ENCODE measurements around the gene FAM180B. TPM values are rescaled to one million over a fixed set of nuclear protein-coding genes. Genes with fewer than 3 reads are reported as not detected.

FAM180B gene
- total RNA-seq, 1 donor from 2014 or later, result 0.31 TPM

DNA sequence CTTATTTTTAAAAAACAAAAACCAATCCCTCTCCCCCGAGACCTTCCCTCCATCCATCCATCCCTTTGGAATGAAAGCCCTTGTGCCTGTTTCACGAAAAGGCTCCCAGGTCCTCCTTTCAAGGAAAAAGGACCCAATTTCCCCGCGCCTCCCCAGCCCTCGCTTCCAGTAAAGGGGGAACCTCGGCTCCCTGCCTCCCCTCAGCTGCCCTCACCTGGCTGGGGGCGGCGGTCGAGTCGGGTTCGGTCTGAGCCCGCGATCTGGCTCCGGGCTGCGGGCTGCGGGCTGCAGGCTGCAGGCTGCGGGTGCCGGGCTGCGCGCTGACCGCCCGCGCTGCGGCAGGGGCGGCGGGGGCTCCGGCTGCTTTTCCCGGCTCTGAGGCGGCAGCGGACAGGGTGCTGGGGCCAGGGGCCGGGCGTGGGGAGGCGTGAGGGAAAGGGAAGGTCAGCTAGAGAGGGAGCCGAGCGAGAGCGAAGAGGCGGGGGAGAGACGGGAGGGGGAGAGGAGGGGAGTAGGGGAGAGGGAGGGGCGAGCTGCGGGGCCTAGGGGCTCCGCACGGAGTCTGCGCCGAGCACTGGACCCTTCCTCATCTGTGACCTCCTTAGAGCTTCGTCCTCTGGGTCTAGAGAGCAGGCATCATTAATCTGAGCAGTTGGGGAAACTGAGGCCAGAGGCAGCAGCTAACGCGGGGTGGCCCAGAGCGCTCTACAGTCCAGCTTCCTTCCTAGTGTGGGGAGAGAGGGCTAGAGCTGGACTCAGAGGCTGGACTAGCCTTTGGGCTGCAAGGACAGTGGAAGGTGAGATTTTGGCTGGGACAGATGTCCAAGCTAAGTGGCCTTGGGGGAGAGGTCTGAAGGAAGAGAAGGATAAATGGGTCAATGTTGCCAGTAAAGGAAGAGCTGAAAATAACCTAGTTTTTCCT, 7.7 kb downstream of the FAM180B start, which contains the start of gene C1QTNF4:
TSS of gene C1QTNF4 (minus strand) at position 478 of the 922 bp plus-strand sequence. CDS start 3,601 bp downstream, outside the sequence.
- Mint-ChIP-seq H3K36me3 (ENCODE audit: low read depth, unreplicated experiment) (peaks cover 6% of the 10 kb centered on the region), H3K9me3 (ENCODE audit: unreplicated experiment) (no peaks in the 10 kb centered on the region), H3K27ac (ENCODE audit: unreplicated experiment) (peak within 1 kb of the TSS; percentile 65), H3K4me1 (ENCODE audit: unreplicated experiment) (peaks cover 35% of the 10 kb centered on the region), H3K4me3 (ENCODE audit: unreplicated experiment) (peak within 1 kb of the TSS; percentile 88), H3K27me3 (ENCODE audit: unreplicated experiment) (peaks cover 18% of the 10 kb centered on the region)
- TF ChIP-seq, protein P1, sequence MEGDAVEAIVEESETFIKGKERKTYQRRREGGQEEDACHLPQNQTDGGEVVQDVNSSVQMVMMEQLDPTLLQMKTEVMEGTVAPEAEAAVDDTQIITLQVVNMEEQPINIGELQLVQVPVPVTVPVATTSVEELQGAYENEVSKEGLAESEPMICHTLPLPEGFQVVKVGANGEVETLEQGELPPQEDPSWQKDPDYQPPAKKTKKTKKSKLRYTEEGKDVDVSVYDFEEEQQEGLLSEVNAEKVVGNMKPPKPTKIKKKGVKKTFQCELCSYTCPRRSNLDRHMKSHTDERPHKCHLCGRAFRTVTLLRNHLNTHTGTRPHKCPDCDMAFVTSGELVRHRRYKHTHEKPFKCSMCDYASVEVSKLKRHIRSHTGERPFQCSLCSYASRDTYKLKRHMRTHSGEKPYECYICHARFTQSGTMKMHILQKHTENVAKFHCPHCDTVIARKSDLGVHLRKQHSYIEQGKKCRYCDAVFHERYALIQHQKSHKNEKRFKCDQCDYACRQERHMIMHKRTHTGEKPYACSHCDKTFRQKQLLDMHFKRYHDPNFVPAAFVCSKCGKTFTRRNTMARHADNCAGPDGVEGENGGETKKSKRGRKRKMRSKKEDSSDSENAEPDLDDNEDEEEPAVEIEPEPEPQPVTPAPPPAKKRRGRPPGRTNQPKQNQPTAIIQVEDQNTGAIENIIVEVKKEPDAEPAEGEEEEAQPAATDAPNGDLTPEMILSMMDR (IDR thresholded peaks at IDR 0.05; ENCODE audit: unreplicated experiment), result no peak
- peak; percentile 34 for DNase-seq (ENCODE audit: low spot score)

DNA sequence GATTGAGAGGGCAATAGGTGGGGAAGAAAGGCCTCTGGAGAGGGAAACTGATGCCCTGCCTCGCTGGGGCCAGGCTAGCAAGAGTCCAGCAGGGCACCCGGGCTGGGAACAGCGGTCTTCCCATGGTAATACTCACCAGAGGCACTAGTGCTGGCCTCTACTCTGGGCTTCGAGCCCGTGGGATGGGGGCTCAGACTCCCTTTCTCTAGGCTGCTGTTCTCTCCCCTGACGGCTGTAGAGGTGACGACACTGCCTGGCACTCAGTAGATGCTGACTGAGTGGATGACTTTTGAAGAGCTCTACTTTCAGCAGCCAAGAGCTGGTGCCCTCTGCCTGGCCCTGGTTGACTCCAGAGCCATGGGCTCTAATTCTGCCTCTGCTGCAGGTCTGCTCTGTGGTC, 8.6 kb downstream of the FAM180B start:
- TF ChIP-seq, protein P1 (IDR thresholded peaks at IDR 0.05; ENCODE audit: unreplicated experiment), result no peak
- peak overlapping the region; percentile 53 for H3K4me3 Mint-ChIP-seq (ENCODE audit: unreplicated experiment)
- peaks cover 37% of the 10 kb centered on the region for H3K4me1 Mint-ChIP-seq (ENCODE audit: unreplicated experiment)
- H3K27me3 Mint-ChIP-seq (ENCODE audit: unreplicated experiment), result peaks cover 18% of the 10 kb centered on the region
- DNase-seq (ENCODE audit: low spot score), result no peak
- no peaks in the 10 kb centered on the region for H3K9me3 Mint-ChIP-seq (ENCODE audit: unreplicated experiment)
- peaks cover 7% of the 10 kb centered on the region for H3K36me3 Mint-ChIP-seq (ENCODE audit: low read depth, unreplicated experiment)
- no peak overlapping the region for H3K27ac Mint-ChIP-seq (ENCODE audit: unreplicated experiment)

DNA sequence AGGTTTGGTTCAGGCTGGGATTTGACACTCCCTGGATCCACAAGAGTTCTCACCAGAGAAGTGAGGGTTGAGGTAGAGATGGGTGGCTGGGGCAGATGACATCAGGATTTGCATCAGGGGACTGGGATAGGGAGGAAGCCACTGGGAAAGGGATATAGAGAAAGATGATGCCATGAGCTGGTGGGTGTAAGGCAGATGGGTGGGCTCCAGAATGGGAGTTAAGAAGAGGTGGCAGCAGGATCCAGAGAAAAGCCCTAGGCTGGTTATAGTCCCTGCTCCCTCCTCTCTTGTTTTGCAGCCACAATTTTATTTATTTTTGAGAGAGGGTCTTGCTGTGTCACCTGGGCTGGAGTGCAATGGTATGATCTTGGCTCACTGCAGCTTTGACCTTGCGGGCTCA, 9.5 kb downstream of the FAM180B start:
- TF ChIP-seq, protein P1 (IDR thresholded peaks at IDR 0.05; ENCODE audit: unreplicated experiment), result no peak
- H3K4me1 Mint-ChIP-seq (ENCODE audit: unreplicated experiment), result peaks cover 34% of the 10 kb centered on the region
- H3K36me3 Mint-ChIP-seq (ENCODE audit: low read depth, unreplicated experiment), result peaks cover 5% of the 10 kb centered on the region
- peaks cover 18% of the 10 kb centered on the region for H3K27me3 Mint-ChIP-seq (ENCODE audit: unreplicated experiment)
- no peak for DNase-seq (ENCODE audit: low spot score)
- no peak overlapping the region for H3K27ac Mint-ChIP-seq (ENCODE audit: unreplicated experiment)
- H3K4me3 Mint-ChIP-seq (ENCODE audit: unreplicated experiment), result peak overlapping the region; percentile 28
- H3K9me3 Mint-ChIP-seq (ENCODE audit: unreplicated experiment), result no peaks in the 10 kb centered on the region

DNA sequence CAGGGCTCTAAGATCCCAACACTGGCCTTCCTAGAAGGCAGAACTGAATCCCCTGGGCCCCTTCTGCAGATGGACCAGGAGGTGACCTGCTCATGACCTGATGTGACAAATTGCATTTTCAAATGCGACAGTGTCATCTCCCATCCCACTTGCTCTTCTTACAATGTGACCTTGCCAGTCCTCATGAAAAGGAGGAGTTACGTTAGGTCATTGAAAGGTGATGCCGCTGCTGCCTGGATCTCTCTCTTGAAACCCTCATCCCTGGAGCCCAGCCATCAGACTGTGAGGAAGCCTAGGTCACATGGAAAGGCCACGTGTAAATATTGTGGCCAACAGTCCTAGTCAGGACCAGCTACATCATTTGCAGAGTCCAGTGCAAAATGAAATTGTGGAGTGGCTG, 13.4 kb downstream of the FAM180B start:
- Mint-ChIP-seq H3K27ac (ENCODE audit: unreplicated experiment) (no peak overlapping the region), H3K36me3 (ENCODE audit: low read depth, unreplicated experiment) (peaks cover 4% of the 10 kb centered on the region), H3K9me3 (ENCODE audit: unreplicated experiment) (no peaks in the 10 kb centered on the region), H3K4me3 (ENCODE audit: unreplicated experiment) (no peak overlapping the region), H3K4me1 (ENCODE audit: unreplicated experiment) (peaks cover 8% of the 10 kb centered on the region), H3K27me3 (ENCODE audit: unreplicated experiment) (peaks cover 14% of the 10 kb centered on the region)
- no peak for DNase-seq (ENCODE audit: low spot score)
- TF ChIP-seq, protein P1 (IDR thresholded peaks at IDR 0.05; ENCODE audit: unreplicated experiment), result no peak

DNA sequence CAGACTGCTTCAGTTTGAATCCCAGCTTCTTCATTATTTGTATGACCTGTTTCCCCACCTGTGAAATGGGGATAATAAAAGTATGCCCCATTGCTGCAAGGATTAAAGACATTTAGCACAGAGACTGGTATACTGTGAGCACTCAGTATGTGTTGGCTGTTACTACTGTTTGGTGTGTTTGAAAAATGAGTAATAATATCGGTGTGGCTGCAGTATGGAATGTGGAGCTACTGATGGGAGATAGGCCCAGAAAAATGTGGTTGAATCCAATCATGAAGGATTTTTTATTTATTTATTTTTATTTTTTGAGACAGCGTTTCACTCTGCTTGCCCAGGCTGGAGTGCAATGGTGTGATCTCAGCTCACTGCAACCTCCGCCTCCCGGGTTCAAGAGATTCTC, 16.8 kb downstream of the FAM180B start:
- no peak overlapping the region for H3K4me3 Mint-ChIP-seq (ENCODE audit: unreplicated experiment)
- H3K4me1 Mint-ChIP-seq (ENCODE audit: unreplicated experiment), result peaks cover 8% of the 10 kb centered on the region
- DNase-seq (ENCODE audit: low spot score), result no peak
- no peaks in the 10 kb centered on the region for H3K9me3 Mint-ChIP-seq (ENCODE audit: unreplicated experiment)
- peaks cover 4% of the 10 kb centered on the region for H3K36me3 Mint-ChIP-seq (ENCODE audit: low read depth, unreplicated experiment)
- peaks cover 6% of the 10 kb centered on the region for H3K27me3 Mint-ChIP-seq (ENCODE audit: unreplicated experiment)
- no peak overlapping the region for H3K27ac Mint-ChIP-seq (ENCODE audit: unreplicated experiment)
- TF ChIP-seq, protein P1 (IDR thresholded peaks at IDR 0.05; ENCODE audit: unreplicated experiment), result no peak

All from endothelial cell (in vitro differentiated cells).